NB4 (cell line): ENCODE measurements around the gene FRRS1L.

Source experiments
- DNase-seq: peaks from one replicate; pipeline ENCODE4 v3.0.0; 2010; ENCODE audit warnings: low read depth
- H3K4me3 ChIP-seq: one replicate; pipeline ENCODE4 v1.5.1; 2011; ENCODE audit warnings: mild to moderate bottlenecking, low read depth, low read length, moderate library complexity
- CTCF ChIP-seq: IDR thresholded peaks from one replicate; pipeline ENCODE4 v1.5.1; 2012; ENCODE audit warnings: low read depth, low read length
- MAX ChIP-seq: IDR thresholded peaks from 2 replicates; pipeline ENCODE4 v1.6.1; 2011; ENCODE audit warnings: low read depth, low read length
- MYC ChIP-seq: IDR thresholded peaks from 2 replicates; pipeline ENCODE4 v1.6.1; 2011; ENCODE audit warnings: low read depth, low read length
- POLR2A ChIP-seq: IDR thresholded peaks from 2 replicates; pipeline ENCODE4 v1.6.1; 2011; ENCODE audit warnings: mild to moderate bottlenecking; ENCODE audit not compliant: insufficient read length; ENCODE audit errors: extremely low read depth

Gene FRRS1L

DNA sequence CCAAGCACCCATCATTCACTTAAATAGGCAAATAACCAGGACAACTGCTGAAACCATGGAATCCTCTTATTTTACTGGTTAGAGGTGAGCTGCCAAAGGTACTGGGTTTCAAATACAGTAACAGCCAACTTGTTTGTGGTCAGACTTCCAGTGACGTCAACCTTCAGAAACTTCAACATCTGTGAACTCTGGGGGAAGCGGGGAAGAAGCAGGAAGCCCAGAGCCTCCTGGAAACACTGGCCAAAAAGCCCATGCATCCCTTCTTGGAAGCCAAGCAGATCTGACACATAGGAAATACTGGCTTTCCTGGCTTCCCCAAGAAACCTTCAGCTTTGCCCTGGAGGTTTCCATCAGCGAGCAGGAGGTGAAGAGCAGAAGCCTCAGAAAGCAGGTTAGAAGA, 4.9 kb upstream of the FRRS1L start:
- no peak for DNase-seq
- TF ChIP-seq CTCF (no peak), POLR2A (no peak)

DNA sequence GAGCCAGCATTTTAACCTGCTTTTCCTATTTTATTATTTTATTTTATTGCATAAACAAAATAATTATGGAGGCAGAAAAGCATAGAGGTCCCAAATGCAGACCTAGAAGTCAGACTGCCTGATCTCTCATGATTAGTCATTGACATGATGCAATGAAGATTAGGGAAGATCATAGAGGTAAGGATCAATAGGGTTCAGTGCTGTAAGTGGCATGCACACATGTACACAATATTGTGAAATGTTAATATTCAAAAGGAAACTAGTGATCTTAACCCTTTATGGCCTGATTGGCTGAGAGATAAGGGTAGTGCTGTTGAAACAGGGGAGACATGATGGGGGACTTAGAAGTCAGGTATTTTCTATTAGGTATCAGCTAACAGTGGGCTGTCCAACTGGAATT, 1.1 kb upstream of the FRRS1L start:
- DNase-seq: no peak
- no peak overlapping the region for H3K4me3 ChIP-seq
- TF ChIP-seq MYC (no peak), CTCF (no peak), MAX (no peak), POLR2A (no peak)

More for the DNA sequence above, 4.9 kb upstream of the FRRS1L start:
- H3K4me3 ChIP-seq: no peak overlapping the region

DNA sequence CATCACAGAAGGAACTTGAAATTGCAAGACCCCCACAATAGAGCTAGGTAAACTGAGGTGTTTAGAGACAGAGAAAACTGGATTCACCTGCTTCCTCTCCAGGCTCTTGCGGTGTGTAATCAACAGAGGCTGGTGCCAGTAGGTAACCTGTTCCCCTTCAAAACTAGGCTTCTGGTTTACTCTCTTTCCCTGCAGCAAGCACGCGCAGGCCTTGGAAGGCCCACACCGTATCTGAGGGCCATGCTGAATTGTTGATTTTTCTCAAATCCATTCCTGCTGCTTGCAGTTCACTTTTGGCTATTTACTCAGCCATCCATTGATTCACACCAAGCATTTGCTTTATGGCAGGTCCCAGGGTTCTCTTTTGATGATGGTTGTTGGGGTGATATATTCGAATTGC, 667 bp upstream of the FRRS1L start:
- DNase-seq: no peak
- no peak overlapping the region for H3K4me3 ChIP-seq
- TF ChIP-seq CTCF: no peak
- TF ChIP-seq POLR2A: no peak
- no peak for TF ChIP-seq MAX
- TF ChIP-seq MYC: no peak

- no peak overlapping the region for H3K4me3 ChIP-seq
- DNase-seq: no peak
- TF ChIP-seq MAX (no peak), POLR2A (no peak), MYC (no peak), CTCF (no peak)
These were observed 778 bp downstream of the FRRS1L start for GRCh38 chr9:109166171-109166770.

GRCh38 chr9:109164042-109164441, 3.0 kb downstream of the FRRS1L start:
- H3K4me3 ChIP-seq: no peak overlapping the region
- no peak for TF ChIP-seq POLR2A
- no peak for TF ChIP-seq MAX
- TF ChIP-seq CTCF: no peak
- TF ChIP-seq MYC: no peak
- peak; percentile 48 for DNase-seq

DNA sequence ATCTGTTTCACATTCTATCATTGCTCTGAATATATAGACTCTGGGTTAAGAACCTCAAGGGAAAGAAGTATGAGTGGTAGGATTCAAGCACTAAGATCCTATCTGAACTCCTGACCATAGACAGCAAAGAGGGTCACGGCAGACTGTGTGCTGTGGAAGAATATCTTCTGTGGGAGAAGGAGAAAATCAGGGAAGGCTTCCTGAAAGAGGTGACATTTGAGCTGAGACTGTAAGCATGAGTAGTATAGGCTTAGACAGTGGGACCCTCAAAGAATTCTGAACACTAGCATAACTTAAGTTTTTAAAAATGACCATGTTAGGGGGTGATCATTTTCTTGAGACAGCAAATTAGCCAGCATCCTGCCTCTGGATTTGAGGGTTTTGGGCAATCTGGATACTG, 3.9 kb downstream of the FRRS1L start:
- no peak for TF ChIP-seq MAX
- no peak for TF ChIP-seq MYC
- no peak for TF ChIP-seq CTCF
- TF ChIP-seq POLR2A: no peak
- no peak for DNase-seq
- H3K4me3 ChIP-seq: no peak overlapping the region
